Endodermal cell (in vitro differentiated cells): ENCODE measurements around the gene CD320. TPM values are rescaled to one million over a fixed set of nuclear protein-coding genes. Genes with fewer than 3 reads are reported as not detected.

ENCODE experiments used
- DNase-seq: peaks from one replicate; pipeline ENCODE4 v3.0.0-alpha.2; 2017
- H3K27ac ChIP-seq: 2 replicates; pipeline ENCODE4 v1.5.1; 2013; ENCODE audit warnings: mild to moderate bottlenecking, low read depth, low read length, moderate library complexity
- H3K27me3 ChIP-seq: 2 replicates; pipeline ENCODE4 v1.6.1; 2013; ENCODE audit warnings: mild to moderate bottlenecking, low read length, moderate library complexity; ENCODE audit not compliant: insufficient read depth, control insufficient read depth, poor library complexity, severe bottlenecking
- H3K36me3 ChIP-seq: 2 replicates; pipeline ENCODE4 v1.7.0; 2013; ENCODE audit warnings: mild to moderate bottlenecking, low read length, moderate library complexity; ENCODE audit not compliant: control insufficient read depth, insufficient read depth
- H3K4me1 ChIP-seq: one replicate; pipeline ENCODE4 v1.7.0; 2013; ENCODE audit warnings: low read length; ENCODE audit not compliant: control insufficient read depth, insufficient read depth
- H3K4me3 ChIP-seq: 2 replicates; pipeline ENCODE4 v1.5.1; 2013; ENCODE audit warnings: mild to moderate bottlenecking, low read length, moderate library complexity
- H3K9ac ChIP-seq: 2 replicates; pipeline ENCODE4 v1.6.1; 2013; ENCODE audit warnings: mild to moderate bottlenecking, low read length, moderate library complexity; ENCODE audit not compliant: poor library complexity, severe bottlenecking; ENCODE audit errors: extremely low read depth
- H3K9me3 ChIP-seq: 2 replicates; pipeline ENCODE4 v1.6.1; 2013; ENCODE audit warnings: mild to moderate bottlenecking, low read length, moderate library complexity; ENCODE audit not compliant: control insufficient read depth
- H3K27ac Mint-ChIP-seq: 2 replicates; pipeline ENCODE4 v1.8.0; 2020; ENCODE audit warnings: mixed read lengths
- H3K27me3 Mint-ChIP-seq: 2 replicates; pipeline ENCODE4 v1.8.0; 2021; ENCODE audit warnings: mild to moderate bottlenecking, mixed read lengths; ENCODE audit not compliant: insufficient read depth
- H3K36me3 Mint-ChIP-seq: 2 replicates; pipeline ENCODE4 v1.8.0; 2020; ENCODE audit warnings: low read depth, mixed read lengths
- H3K4me1 Mint-ChIP-seq: 2 replicates; pipeline ENCODE4 v1.8.0; 2020; ENCODE audit warnings: mixed read lengths
- H3K4me3 Mint-ChIP-seq: 2 replicates; pipeline ENCODE4 v1.8.0; 2020; ENCODE audit warnings: mild to moderate bottlenecking, moderate library complexity, mixed read lengths
- H3K9me3 Mint-ChIP-seq: 2 replicates; pipeline ENCODE4 v1.8.0; 2020; ENCODE audit warnings: mild to moderate bottlenecking, mixed read lengths
- WGBS, 2 experiments: methylation state at CpG; one replicate each; pipeline versions ENCODE4 v1.1.5 to v1.1.7; 2013; ENCODE audit warnings: missing lambda C conversion rate in 2 of 2, mixed read lengths in 1 of 2; ENCODE audit not compliant: insufficient coverage in 1 of 2, insufficient read length in 1 of 2; 5-methylcytosine and 5-hydroxymethylcytosine counted together
- total RNA-seq, 2 donors: library from RNA; stranded (reverse); fragmentation: NEBNext Ultra II Directional in 1 of 2; extraction: Animal tissue kit (Norgen Biotek cat#: 25700) in 1 of 2; gene quantifications; 2 replicates in 1 of 2; 3 replicates in 1 of 2; pipeline ENCODE4 v1.2.1, GENCODE V29; 2021
- TF ChIP-seq, protein P1 (sequence below): fragments of 200-600 bp; sonication (generic); conservative IDR thresholded peaks from 2 replicates; pipeline ENCODE4 v1.5.0; 2021; ENCODE audit warnings: antibody characterized with exemption, mild to moderate bottlenecking

CD320 gene
- total RNA-seq, 2 donors from 2014 or later, result 63.4 to 72.7 TPM

DNA sequence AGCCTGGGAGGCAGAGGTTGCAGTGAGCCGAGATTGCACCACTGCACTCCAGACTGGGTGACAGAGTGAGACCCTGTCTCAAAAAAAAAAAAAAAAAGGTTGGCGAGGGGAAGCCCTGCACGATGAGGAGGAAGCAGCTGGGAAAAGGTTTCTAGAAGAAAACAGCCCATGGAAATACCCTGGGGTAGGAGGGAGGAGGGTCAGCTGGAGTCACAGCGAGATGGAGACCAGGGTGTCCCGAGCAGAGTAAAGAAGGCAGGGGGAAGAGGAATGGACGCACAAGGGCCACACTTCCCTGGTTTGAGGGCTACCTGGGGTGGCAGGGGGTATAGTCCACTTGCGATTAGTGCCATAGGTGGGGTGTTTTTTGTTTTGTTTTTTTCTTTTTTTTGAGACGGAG lies 28.5 kb upstream of the CD320 start:
- Histone ChIP-seq H3K9me3 (no peaks in the 10 kb centered on the region), H3K4me1 (no peaks in the 10 kb centered on the region), H3K27me3 (peaks cover 48% of the 10 kb centered on the region), H3K4me3 (no peak overlapping the region), H3K36me3 (no peaks in the 10 kb centered on the region), H3K27ac (no peak overlapping the region), H3K9ac (no peak overlapping the region)
- no peak overlapping the region for H3K4me3 Mint-ChIP-seq
- H3K27ac Mint-ChIP-seq, result no peak overlapping the region
- TF ChIP-seq, protein P1, sequence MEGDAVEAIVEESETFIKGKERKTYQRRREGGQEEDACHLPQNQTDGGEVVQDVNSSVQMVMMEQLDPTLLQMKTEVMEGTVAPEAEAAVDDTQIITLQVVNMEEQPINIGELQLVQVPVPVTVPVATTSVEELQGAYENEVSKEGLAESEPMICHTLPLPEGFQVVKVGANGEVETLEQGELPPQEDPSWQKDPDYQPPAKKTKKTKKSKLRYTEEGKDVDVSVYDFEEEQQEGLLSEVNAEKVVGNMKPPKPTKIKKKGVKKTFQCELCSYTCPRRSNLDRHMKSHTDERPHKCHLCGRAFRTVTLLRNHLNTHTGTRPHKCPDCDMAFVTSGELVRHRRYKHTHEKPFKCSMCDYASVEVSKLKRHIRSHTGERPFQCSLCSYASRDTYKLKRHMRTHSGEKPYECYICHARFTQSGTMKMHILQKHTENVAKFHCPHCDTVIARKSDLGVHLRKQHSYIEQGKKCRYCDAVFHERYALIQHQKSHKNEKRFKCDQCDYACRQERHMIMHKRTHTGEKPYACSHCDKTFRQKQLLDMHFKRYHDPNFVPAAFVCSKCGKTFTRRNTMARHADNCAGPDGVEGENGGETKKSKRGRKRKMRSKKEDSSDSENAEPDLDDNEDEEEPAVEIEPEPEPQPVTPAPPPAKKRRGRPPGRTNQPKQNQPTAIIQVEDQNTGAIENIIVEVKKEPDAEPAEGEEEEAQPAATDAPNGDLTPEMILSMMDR, result no peak
- H3K4me1 Mint-ChIP-seq, result peaks cover 5% of the 10 kb centered on the region
- 89 to 91% methylated on average over 4 to 8 of the region's 8 CpGs for WGBS, 2 experiments
- peaks cover 62% of the 10 kb centered on the region for H3K27me3 Mint-ChIP-seq
- no peaks in the 10 kb centered on the region for H3K36me3 Mint-ChIP-seq
- H3K9me3 Mint-ChIP-seq, result no peaks in the 10 kb centered on the region
- DNase-seq, result peak; percentile 29

DNA sequence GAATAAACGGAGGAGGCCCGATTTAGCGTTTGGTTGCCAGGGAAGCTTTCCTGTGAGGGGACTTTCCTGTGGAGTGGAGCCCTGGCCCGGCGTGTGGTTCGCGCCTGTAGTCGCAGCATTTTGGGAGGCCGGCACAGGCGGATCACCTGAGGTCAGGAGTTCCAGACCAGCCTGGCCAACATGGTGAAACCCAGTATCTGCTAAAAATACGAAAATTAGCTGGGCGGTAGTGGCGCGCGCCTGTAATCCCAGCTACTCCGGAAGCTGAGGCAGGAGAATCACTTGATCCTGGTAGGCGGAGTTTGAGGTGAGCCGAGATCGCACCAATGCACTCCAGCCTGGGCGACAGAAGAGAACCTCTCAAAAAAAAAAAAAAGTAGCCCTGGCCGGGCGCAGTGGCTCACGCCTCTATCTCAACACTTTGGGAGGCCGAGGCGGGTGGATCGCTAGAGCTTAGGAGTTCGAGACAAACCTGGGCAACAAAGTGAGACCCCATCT lies 28.0 kb upstream of the CD320 start:
- Mint-ChIP-seq H3K27ac (no peak overlapping the region), H3K4me3 (peak overlapping the region; percentile 21), H3K27me3 (peaks cover 64% of the 10 kb centered on the region), H3K36me3 (no peaks in the 10 kb centered on the region), H3K4me1 (peaks cover 5% of the 10 kb centered on the region), H3K9me3 (no peaks in the 10 kb centered on the region)
- Histone ChIP-seq H3K27ac (no peak overlapping the region), H3K36me3 (no peaks in the 10 kb centered on the region), H3K9me3 (no peaks in the 10 kb centered on the region), H3K4me3 (no peak overlapping the region), H3K4me1 (no peaks in the 10 kb centered on the region), H3K9ac (no peak overlapping the region), H3K27me3 (peaks cover 50% of the 10 kb centered on the region)
- WGBS, 2 experiments, result 77 to 86% methylated on average over 18 to 27 of the region's 27 CpGs
- peak; percentile 59 for DNase-seq
- TF ChIP-seq, protein P1, result no peak

DNA sequence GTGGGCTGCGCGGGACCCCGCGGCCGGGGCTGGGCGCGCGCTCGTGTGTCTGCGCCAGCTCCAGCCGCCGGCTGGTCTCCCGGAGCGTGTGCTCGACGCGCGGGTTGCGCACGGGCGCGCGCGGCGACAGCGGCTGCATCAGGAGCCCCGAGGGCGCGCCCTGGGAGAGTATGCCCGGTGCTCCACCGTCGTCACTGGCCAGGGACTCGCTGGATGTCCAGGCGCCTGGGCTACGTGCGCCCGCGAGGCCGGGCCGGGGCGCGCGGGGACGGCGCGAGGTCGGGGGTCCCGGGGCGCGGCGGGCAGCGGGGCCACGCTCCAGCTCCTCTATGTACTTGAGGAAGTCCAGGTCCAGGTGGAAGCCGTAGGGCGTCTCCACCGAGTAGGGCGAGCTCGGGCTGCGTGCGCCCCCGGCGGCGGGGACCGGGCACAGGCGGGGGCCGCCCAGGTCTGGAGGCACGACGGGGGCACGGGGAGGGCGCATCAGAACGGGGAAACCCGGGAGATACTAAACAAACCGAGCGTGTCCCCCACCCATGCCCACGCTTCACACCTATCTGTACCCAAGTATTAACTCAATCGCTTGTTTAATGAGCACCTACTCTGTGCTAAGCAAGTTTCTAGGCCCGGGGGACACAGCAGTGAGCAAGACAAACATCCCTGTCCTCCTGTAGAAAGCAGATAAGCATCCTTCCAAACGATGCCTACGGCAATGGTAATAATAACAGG lies 27.3 kb upstream of the CD320 start:
- Mint-ChIP-seq H3K9me3 (no peaks in the 10 kb centered on the region), H3K27me3 (peaks cover 67% of the 10 kb centered on the region), H3K4me1 (peaks cover 3% of the 10 kb centered on the region), H3K27ac (no peak overlapping the region), H3K4me3 (peak overlapping the region; percentile 21), H3K36me3 (no peaks in the 10 kb centered on the region)
- Histone ChIP-seq H3K36me3 (no peaks in the 10 kb centered on the region), H3K9me3 (no peaks in the 10 kb centered on the region), H3K9ac (no peak overlapping the region), H3K4me3 (peak overlapping the region; percentile 62), H3K27ac (no peak overlapping the region), H3K27me3 (peaks cover 50% of the 10 kb centered on the region), H3K4me1 (no peaks in the 10 kb centered on the region)
- 9 to 18% methylated on average over 37 to 79 of the region's 79 CpGs for WGBS, 2 experiments
- TF ChIP-seq, protein P1, result peak; percentile 74
- peak; percentile 86 for DNase-seq
